Testis (tissue), 3 donors: ENCODE data around the gene HMCN1. TPM values are rescaled to one million over a fixed set of nuclear protein-coding genes. Genes with fewer than 3 reads are reported as not detected.

ENCODE experiments used
- DNase-seq: peaks from one replicate; pipeline ENCODE4 v3.0.0-alpha.2; 2019
- H3K27ac ChIP-seq, 2 donors: fragments of 200-600 bp; sonication (generic); one replicate each; pipeline ENCODE4 v1.5.1; 2019
- H3K27me3 ChIP-seq: fragments of 200-600 bp; sonication (generic); one replicate; pipeline ENCODE4 v1.5.1; 2019
- H3K36me3 ChIP-seq: fragments of 200-600 bp; sonication (generic); one replicate; pipeline ENCODE4 v1.5.1; 2017; ENCODE audit warnings: low read depth; ENCODE audit errors: missing control alignments
- H3K4me1 ChIP-seq: fragments of 200-600 bp; sonication (generic); one replicate; pipeline ENCODE4 v1.5.1; 2019
- H3K4me3 ChIP-seq, 2 donors: fragments of 200-600 bp; sonication (generic); one replicate each; pipeline ENCODE4 v1.5.1; 2017 to 2019
- H3K9me3 ChIP-seq: fragments of 200-600 bp; sonication (generic); one replicate; pipeline ENCODE4 v1.5.1; 2017
- POLR2A ChIP-seq: fragments of 450-650 bp; IDR thresholded peaks from one replicate; pipeline ENCODE4 v1.6.1; 2017; ENCODE audit warnings: antibody characterized with exemption, mild to moderate bottlenecking, moderate library complexity
- WGBS, 2 donors: methylation state at CpG; one replicate each; pipeline ENCODE4 v1.1.5; 2018; 5-methylcytosine and 5-hydroxymethylcytosine counted together
- intact Hi-C: fragments of 100-400 bp; cut with DNase I; formaldehyde crosslinking; loops from one replicate; pipeline ENCODE4 v1.15.1; 2023; ENCODE audit warnings: low total_unique reads
- polyA plus RNA-seq: library from polyadenylated mRNA; stranded (reverse); fragments of 350-450 nt; fragmentation: Illumina TruSeq; extraction: RNeasy Lipid Tissue Mini Kit (QIAGEN cat#74804); gene quantifications from one replicate; pipeline ENCODE4 v1.2.3, GENCODE V29; 2014; ENCODE audit warnings: low read depth, low replicate concordance; ENCODE audit not compliant: insufficient read depth
- total RNA-seq, 2 donors: library from RNA; depleted of rRNA; stranded (reverse); fragments of >200 nt; gene quantifications; one replicate each; pipeline ENCODE4 v1.2.3, GENCODE V29; 2016
- TF ChIP-seq, protein P1 (sequence below), 3 experiments: fragments of 450-650 bp in 2 of 3; fragments of 200-600 bp in 1 of 3; sonication (generic) in 1 of 3; IDR thresholded peaks; one replicate each; pipeline ENCODE4 v1.5.1; 2016 to 2019; ENCODE audit warnings: antibody characterized with exemption in 3 of 3, mild to moderate bottlenecking in 2 of 3, moderate library complexity in 1 of 3

Gene HMCN1
- total and polyA plus RNA-seq, 3 donors from 2014 or later = 5.2 to 6.2 (median 5.7) TPM

- no peaks in the 10 kb centered on the region for H3K4me1 ChIP-seq
- TF ChIP-seq, protein P1, sequence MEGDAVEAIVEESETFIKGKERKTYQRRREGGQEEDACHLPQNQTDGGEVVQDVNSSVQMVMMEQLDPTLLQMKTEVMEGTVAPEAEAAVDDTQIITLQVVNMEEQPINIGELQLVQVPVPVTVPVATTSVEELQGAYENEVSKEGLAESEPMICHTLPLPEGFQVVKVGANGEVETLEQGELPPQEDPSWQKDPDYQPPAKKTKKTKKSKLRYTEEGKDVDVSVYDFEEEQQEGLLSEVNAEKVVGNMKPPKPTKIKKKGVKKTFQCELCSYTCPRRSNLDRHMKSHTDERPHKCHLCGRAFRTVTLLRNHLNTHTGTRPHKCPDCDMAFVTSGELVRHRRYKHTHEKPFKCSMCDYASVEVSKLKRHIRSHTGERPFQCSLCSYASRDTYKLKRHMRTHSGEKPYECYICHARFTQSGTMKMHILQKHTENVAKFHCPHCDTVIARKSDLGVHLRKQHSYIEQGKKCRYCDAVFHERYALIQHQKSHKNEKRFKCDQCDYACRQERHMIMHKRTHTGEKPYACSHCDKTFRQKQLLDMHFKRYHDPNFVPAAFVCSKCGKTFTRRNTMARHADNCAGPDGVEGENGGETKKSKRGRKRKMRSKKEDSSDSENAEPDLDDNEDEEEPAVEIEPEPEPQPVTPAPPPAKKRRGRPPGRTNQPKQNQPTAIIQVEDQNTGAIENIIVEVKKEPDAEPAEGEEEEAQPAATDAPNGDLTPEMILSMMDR (IDR thresholded peaks at IDR 0.05) = no peak
- no peak for TF ChIP-seq POLR2A
- intact Hi-C loops = no loop called here
- H3K36me3 ChIP-seq = no peaks in the 10 kb centered on the region
- no peak overlapping the region for H3K27ac ChIP-seq
- H3K9me3 ChIP-seq = no peaks in the 10 kb centered on the region
- H3K27me3 ChIP-seq = no peaks in the 10 kb centered on the region
- WGBS, 2 donors = 55 to 56% methylated on average over 5 of the region's 5 CpGs
- no peak overlapping the region for H3K4me3 ChIP-seq
- DNase-seq = peak; percentile 25
Observed at GRCh38 chr1:185960422-185961321, 226.5 kb downstream of the HMCN1 start.

DNA sequence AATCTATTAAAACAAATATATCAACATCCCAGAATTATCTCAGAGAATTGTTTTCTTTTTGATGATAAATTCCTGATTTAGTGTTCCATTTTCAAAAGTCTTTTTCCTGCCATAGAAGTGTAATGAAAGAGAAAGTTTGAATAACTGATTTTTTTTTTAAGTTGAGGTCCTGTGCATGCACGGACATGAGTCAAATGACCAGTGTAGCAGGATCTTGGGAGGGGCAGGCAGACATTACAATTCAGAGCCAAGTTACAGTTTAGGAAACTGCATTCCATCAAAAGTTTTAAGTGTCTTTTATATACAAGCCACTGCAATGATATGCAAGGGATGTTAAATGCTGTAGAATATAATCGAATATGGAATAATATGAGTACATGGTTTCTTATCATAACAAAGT lies 227.5 kb downstream of the HMCN1 start:
- H3K27me3 ChIP-seq = no peaks in the 10 kb centered on the region
- no peak for DNase-seq
- no peaks in the 10 kb centered on the region for H3K4me1 ChIP-seq
- TF ChIP-seq POLR2A = no peak
- TF ChIP-seq, protein P1 (IDR thresholded peaks at IDR 0.05) = no peak
- no peak overlapping the region for H3K4me3 ChIP-seq
- no peaks in the 10 kb centered on the region for H3K36me3 ChIP-seq
- intact Hi-C loops = no loop called here
- 51 to 61% methylated on average over 2 of the region's 2 CpGs for WGBS, 2 donors
- no peaks in the 10 kb centered on the region for H3K9me3 ChIP-seq
- no peak overlapping the region for H3K27ac ChIP-seq

GRCh38 chr1:185964946-185965345 lies 230.8 kb downstream of the HMCN1 start:
- no peaks in the 10 kb centered on the region for H3K9me3 ChIP-seq
- intact Hi-C loops = no loop called here
- no peak for DNase-seq
- no peaks in the 10 kb centered on the region for H3K27me3 ChIP-seq
- no peaks in the 10 kb centered on the region for H3K4me1 ChIP-seq
- no peaks in the 10 kb centered on the region for H3K36me3 ChIP-seq
- H3K4me3 ChIP-seq = no peak overlapping the region
- TF ChIP-seq, protein P1 (IDR thresholded peaks at IDR 0.05) = no peak
- TF ChIP-seq POLR2A = no peak
- H3K27ac ChIP-seq = no peak overlapping the region
- WGBS, 2 donors = 52% methylated on average over 3 of the region's 3 CpGs

GRCh38 chr1:185965870-185966269 lies 231.7 kb downstream of the HMCN1 start:
- no peaks in the 10 kb centered on the region for H3K27me3 ChIP-seq
- no peaks in the 10 kb centered on the region for H3K36me3 ChIP-seq
- H3K27ac ChIP-seq = peak overlapping the region in 1 of 2 donors; percentile 12
- no peak for DNase-seq
- no peaks in the 10 kb centered on the region for H3K9me3 ChIP-seq
- intact Hi-C loops = no loop called here
- H3K4me1 ChIP-seq = no peaks in the 10 kb centered on the region
- no peak overlapping the region for H3K4me3 ChIP-seq
- 59 to 67% methylated on average over 3 of the region's 3 CpGs for WGBS, 2 donors
- TF ChIP-seq POLR2A = no peak
- TF ChIP-seq, protein P1 (IDR thresholded peaks at IDR 0.05) = no peak
